ENCODE measurements around the gene AAMP.
"Not testable (repeated sequence)": the region's sequence is repeated elsewhere in the genome, so short reads cannot be mapped to it uniquely, and the experiment has no call there.

AAMP gene

GRCh38 chr2:218269900-218270720 is at the start of gene AAMP, which contains the start of gene PNKD:
TSS of gene AAMP (minus strand) at chr2:218270137. CDS start at chr2:218270086, 51 bp downstream.
TSS of gene PNKD (plus strand) at chr2:218270519. CDS start at chr2:218270536, 17 bp downstream.
- peak; percentile 97 for DNase-seq

GRCh38 chr2:218318241-218318640 is 48.3 kb upstream of the AAMP start:
- no peak for DNase-seq

GRCh38 chr2:218317835-218318234 is 47.9 kb upstream of the AAMP start:
- DNase-seq, result no peak

- DNase-seq, result no peak
Measured at GRCh38 chr2:218317303-218317630, 47.3 kb upstream of the AAMP start.

- DNase-seq, result no peak
Measured at GRCh38 chr2:218315397-218315796, 45.5 kb upstream of the AAMP start.

GRCh38 chr2:218314764-218315163 is 44.8 kb upstream of the AAMP start:
- DNase-seq, result not testable (repeated sequence)

- no peak for DNase-seq
Measured at GRCh38 chr2:218313356-218313755, 43.4 kb upstream of the AAMP start.

GRCh38 chr2:218312267-218312756 is 42.4 kb upstream of the AAMP start:
- no peak for DNase-seq

- DNase-seq, result not testable (repeated sequence)
Measured at GRCh38 chr2:218311541-218312266, 41.8 kb upstream of the AAMP start.

GRCh38 chr2:218310853-218311540 is 41.1 kb upstream of the AAMP start:
- DNase-seq, result no peak

GRCh38 chr2:218307415-218308090 is 37.6 kb upstream of the AAMP start:
- no peak for DNase-seq

GRCh38 chr2:218306184-218306920 is 36.4 kb upstream of the AAMP start:
- DNase-seq, result no peak

- DNase-seq, result no peak
Measured at GRCh38 chr2:218305383-218305782, 35.4 kb upstream of the AAMP start.

- peak; percentile 83 for DNase-seq
Measured at GRCh38 chr2:218301176-218301819, 31.4 kb upstream of the AAMP start.

GRCh38 chr2:218300141-218300540 is 30.2 kb upstream of the AAMP start:
- no peak for DNase-seq

GRCh38 chr2:218298314-218298875 is 28.5 kb upstream of the AAMP start:
- no peak for DNase-seq

GRCh38 chr2:218296847-218297246 is 26.9 kb upstream of the AAMP start:
- DNase-seq, result no peak

GRCh38 chr2:218296200-218296599 is 26.3 kb upstream of the AAMP start:
- DNase-seq, result no peak

- no peak for DNase-seq
Measured at GRCh38 chr2:218295029-218295428, 25.1 kb upstream of the AAMP start.

- no peak for DNase-seq
Measured at GRCh38 chr2:218294430-218295022, 24.6 kb upstream of the AAMP start.

Measured in NCI-H2029 treated with DMSO at 0.1 percent for 48 hours (cell line).